ENCODE results near the gene FBXO7.

GRCh38 chr22:32518848-32519247 lies 44.2 kb downstream of the FBXO7 start:
- TF ChIP-seq RAD21 (CRISPR knock-in tag; conservative IDR thresholded peaks at IDR 0.05 in 1 of 2, IDR thresholded peaks at IDR 0.05 in 1 of 2) (peak in 1 of 2 experiments; percentile 43; a peak in 2 of 4 replicates), ZNF280B (CRISPR knock-in tag; IDR thresholded peaks at IDR 0.05) (no peak), CTCF (IDR thresholded peaks at IDR 0.05 in 2 of 3, conservative IDR thresholded peaks at IDR 0.05 in 1 of 3; ENCODE audit: insufficient read depth in 2 of 3, low read depth in 1 of 3, low read length in 3 of 3) (peak; percentile 20 to 45 (median 41); a peak in 5 of 6 replicates), KAT2B (IDR thresholded peaks at IDR 0.05; ENCODE audit: low read depth, low read length) (no peak), NRF1 (conservative IDR thresholded peaks at IDR 0.05 in 1 of 2, IDR thresholded peaks at IDR 0.05 in 1 of 2) (no peak), ESRRA (IDR thresholded peaks at IDR 0.05; ENCODE audit: borderline replicate concordance, low read depth) (no peak), EZH2 (IDR thresholded peaks at IDR 0.05; ENCODE audit: borderline replicate concordance, low read depth, low read length) (no peak)
